ENCODE measurements around the gene EIF2D. TPM values are rescaled to one million over a fixed set of nuclear protein-coding genes. Genes with fewer than 3 reads are reported as not detected.

EIF2D gene
- total RNA-seq, 1 experiment from 2014 or later: 110 TPM

GRCh38 chr1:206654828-206655227, 42.6 kb upstream of the EIF2D start:
- Histone ChIP-seq H3K4me2 (ENCODE audit: low read length) (no peak overlapping the region), H3K9me2 (replicated peaks; ENCODE audit: low read length) (no peaks in the 10 kb centered on the region), H3K79me2 (ENCODE audit: low read length) (no peaks in the 10 kb centered on the region), H4K20me1 (ENCODE audit: low read length) (no peaks in the 10 kb centered on the region), H3K27me3 (ENCODE audit: low read length) (no peaks in the 10 kb centered on the region), H3K27ac (ENCODE audit: low read length) (no peak overlapping the region), H3K4me1 (ENCODE audit: insufficient read depth, low read length) (peaks cover 4% of the 10 kb centered on the region), H2AFZ (ENCODE audit: low read length) (no peak overlapping the region), H3K36me3 (ENCODE audit: low read depth, low read length) (no peaks in the 10 kb centered on the region), H3K4me3 (ENCODE audit: low read length) (no peak overlapping the region), H3K9me3 (ENCODE audit: low read length) (no peaks in the 10 kb centered on the region), H3F3A (ENCODE audit: low read length, unreplicated experiment) (no peaks in the 10 kb centered on the region), H3K9ac (ENCODE audit: low read length) (no peak overlapping the region)
- intact Hi-C loops (cut with micrococcal nuclease): no loop called here
- TF ChIP-seq EZH2phosphoT487 (IDR thresholded peaks at IDR 0.05; ENCODE audit: borderline replicate concordance, low read length) (no peak), EZH2 (IDR thresholded peaks at IDR 0.05; ENCODE audit: low read length, unreplicated experiment) (no peak), CTCF (conservative IDR thresholded peaks at IDR 0.05; ENCODE audit: low read depth, low read length) (no peak)
- DNase-seq (no peak), ATAC-seq (no peak)
- ChIA-PET POLR2A (ENCODE audit: unreplicated experiment) (no interaction called here), CTCF (interaction anchor here (0.8 to 1.3 kb wide), 2 partner anchors 9 to 16 kb away, joined by 3 to 10 read pairs; no protein-coding TSS in a partner anchor)
- no TSS peak for BruUV-seq (replicated peaks)

- H3K36me3 ChIP-seq (ENCODE audit: low read depth, low read length): no peaks in the 10 kb centered on the region
- TF ChIP-seq EZH2 (IDR thresholded peaks at IDR 0.05; ENCODE audit: low read length, unreplicated experiment): no peak
- no peak for TF ChIP-seq EZH2phosphoT487 (IDR thresholded peaks at IDR 0.05; ENCODE audit: borderline replicate concordance, low read length)
- TF ChIP-seq CTCF (conservative IDR thresholded peaks at IDR 0.05; ENCODE audit: low read depth, low read length): no peak
- no peaks in the 10 kb centered on the region for H3K9me3 ChIP-seq (ENCODE audit: low read length)
- no peak overlapping the region for H3K4me2 ChIP-seq (ENCODE audit: low read length)
- no peak overlapping the region for H3K27ac ChIP-seq (ENCODE audit: low read length)
- POLR2A ChIA-PET (ENCODE audit: unreplicated experiment): no interaction called here
- CTCF ChIA-PET: no interaction called here
- peaks cover 14% of the 10 kb centered on the region for H3K4me1 ChIP-seq (ENCODE audit: insufficient read depth, low read length)
- H3F3A ChIP-seq (ENCODE audit: low read length, unreplicated experiment): no peaks in the 10 kb centered on the region
- no peaks in the 10 kb centered on the region for H3K79me2 ChIP-seq (ENCODE audit: low read length)
- H4K20me1 ChIP-seq (ENCODE audit: low read length): no peaks in the 10 kb centered on the region
- intact Hi-C loops (cut with micrococcal nuclease): no loop called here
- BruUV-seq (replicated peaks): no TSS peak
- H3K27me3 ChIP-seq (ENCODE audit: low read length): no peaks in the 10 kb centered on the region
- no peak for ATAC-seq
- H2AFZ ChIP-seq (ENCODE audit: low read length): no peak overlapping the region
- H3K4me3 ChIP-seq (ENCODE audit: low read length): no peak overlapping the region
- H3K9me2 ChIP-seq (replicated peaks; ENCODE audit: low read length): no peaks in the 10 kb centered on the region
- no peak for DNase-seq
- H3K9ac ChIP-seq (ENCODE audit: low read length): no peak overlapping the region
Observed at GRCh38 chr1:206653715-206654459, 41.6 kb upstream of the EIF2D start.

All from PC-3 (cell line).